A549 (cell line): ENCODE measurements around the gene PRPS1. TPM values are rescaled to one million over a fixed set of nuclear protein-coding genes. Genes with fewer than 3 reads are reported as not detected.
"Not testable (repeated sequence)": the region's sequence is repeated elsewhere in the genome, so short reads cannot be mapped to it uniquely, and the experiment has no call there.

Experiments used
- ATAC-seq, 2 experiments: fragments of 200-7000 bp in 1 of 2; fragments of >200 bp in 1 of 2; cut with Nextera tagmentation in 1 of 2; cut with Tn5 transposase in 1 of 2; 3 replicates each; pipeline versions ENCODE4 v1.8.0 to v1.9.1; 2018 to 2020; ENCODE audit warnings: mild to moderate bottlenecking in 1 of 2, moderate library complexity in 1 of 2
- CTCF ChIA-PET: fragments of 300-600 bp; sonication (Branson Sonifier 250); formaldehyde crosslinking; extraction: SDS; loops from one replicate; lab custom pipeline; 2021; ENCODE audit warnings: antibody characterized with exemption, inconsistent platforms; lab: Yijun Ruan, JAX
- POLR2A ChIA-PET: fragments of 350-600 bp; formaldehyde crosslinking; extraction: SDS; loops from one replicate; lab custom pipeline; 2021; ENCODE audit warnings: antibody characterized with exemption, inconsistent platforms; lab: Yijun Ruan, JAX
- DNase-seq, 2 experiments: peaks; one replicate each; pipeline versions ENCODE4 v3.0.0 to v3.0.0-alpha.2; 2011 to 2016; ENCODE audit warnings: low read depth in 1 of 2, low spot score in 1 of 2
- FAIRE-seq: peaks from 2 replicates; lab custom pipeline; 2011; peaks lifted over from hg19 to GRCh38; lab: Jason Lieb, UNC
- H3K27ac ChIP-seq, 2 experiments: fragments of >200 bp; sonication (Bioruptor Twin); formaldehyde crosslinking; 3 replicates each; pipeline ENCODE4 v1.5.1; 2016 to 2017
- H3K4me1 ChIP-seq: fragments of >200 bp; sonication (Bioruptor Twin); formaldehyde crosslinking; 3 replicates; pipeline ENCODE4 v1.6.1; 2016
- H3K4me2 ChIP-seq: fragments of >200 bp; sonication (Bioruptor Twin); formaldehyde crosslinking; 3 replicates; pipeline ENCODE4 v1.6.1; 2016
- H3K4me3 ChIP-seq: fragments of >200 bp; sonication (Bioruptor Twin); formaldehyde crosslinking; 3 replicates; pipeline ENCODE4 v1.5.1; 2016
- H3K9me3 ChIP-seq: fragments of >200 bp; sonication (Bioruptor Twin); formaldehyde crosslinking; 3 replicates; pipeline ENCODE4 v1.6.1; 2016
- CBX2 ChIP-seq: fragments of 200-600 bp; sonication (generic); IDR thresholded peaks from 2 replicates; pipeline ENCODE4 v1.6.1; 2016; ENCODE audit warnings: low read depth, mild to moderate bottlenecking, borderline replicate concordance
- CHD2 ChIP-seq: fragments of 150-350 bp; IDR thresholded peaks from 2 replicates; pipeline ENCODE4 v1.6.1; 2014; ENCODE audit warnings: low read length; ENCODE audit not compliant: partially characterized antibody
- CHD4 ChIP-seq: fragments of 200-600 bp; sonication (generic); IDR thresholded peaks from 2 replicates; pipeline ENCODE4 v1.6.1; 2016; ENCODE audit warnings: antibody characterized with exemption, mild to moderate bottlenecking, borderline replicate concordance
- E2F6 ChIP-seq: IDR thresholded peaks from 2 replicates; pipeline ENCODE4 v1.6.1; 2012; ENCODE audit warnings: low read depth, borderline replicate concordance
- EHMT2 ChIP-seq: fragments of 200-600 bp; sonication (generic); IDR thresholded peaks from 2 replicates; pipeline ENCODE4 v1.6.1; 2016; ENCODE audit warnings: antibody characterized with exemption, low read depth, mild to moderate bottlenecking, moderate library complexity
- EP300 ChIP-seq, 2 experiments: fragments of >200 bp; sonication (Bioruptor Twin); formaldehyde crosslinking; IDR thresholded peaks; 2 replicates in 1 of 2; 3 replicates in 1 of 2; pipeline ENCODE4 v1.6.1; 2016 to 2017
- ESRRA ChIP-seq: fragments of 150-350 bp; IDR thresholded peaks from 2 replicates; pipeline ENCODE4 v1.6.1; 2014; ENCODE audit warnings: mild to moderate bottlenecking, low read length, borderline replicate concordance
- FOSL2 ChIP-seq, 2 experiments: fragments of 450-650 bp in 1 of 2; fragments of >200 bp in 1 of 2; sonication (Bioruptor Twin) in 1 of 2; formaldehyde crosslinking; IDR thresholded peaks; 2 replicates each; pipeline versions ENCODE4 v1.5.0 to v1.6.1; 2016 to 2020; ENCODE audit warnings: mild to moderate bottlenecking in 1 of 2, moderate library complexity in 1 of 2
- GATA3 ChIP-seq: IDR thresholded peaks from 2 replicates; pipeline ENCODE4 v1.6.1; 2012; ENCODE audit warnings: borderline replicate concordance
- HDAC2 ChIP-seq: fragments of 200-600 bp; sonication (generic); IDR thresholded peaks from 2 replicates; pipeline ENCODE4 v1.6.1; 2016
- HOXB13 ChIP-seq: fragments of 250-450 bp; sonication (Bioruptor Pico); IDR thresholded peaks from 2 replicates; pipeline ENCODE4 v1.5.0; 2020; ENCODE audit warnings: low read depth, mild to moderate bottlenecking, moderate library complexity
- KDM5A ChIP-seq: fragments of 200-600 bp; sonication (generic); IDR thresholded peaks from 2 replicates; pipeline ENCODE4 v1.6.1; 2016; ENCODE audit warnings: antibody characterized with exemption, mild to moderate bottlenecking
- MAZ ChIP-seq: fragments of 150-350 bp; IDR thresholded peaks from 2 replicates; pipeline ENCODE4 v1.6.1; 2014; ENCODE audit warnings: antibody characterized with exemption, low read depth, low read length, borderline replicate concordance
- PBX3 ChIP-seq: IDR thresholded peaks from 2 replicates; pipeline ENCODE4 v1.6.1; 2012
- POLR2AphosphoS2 ChIP-seq: conservative IDR thresholded peaks from 2 replicates; pipeline ENCODE4 v1.6.1; 2012; ENCODE audit warnings: low read length, improper control_type of control experiment, inconsistent platforms
- RAD21 ChIP-seq, 2 experiments: fragments of >200 bp in 1 of 2; sonication (Bioruptor Twin) in 1 of 2; formaldehyde crosslinking in 1 of 2; IDR thresholded peaks in 1 of 2; conservative IDR thresholded peaks in 1 of 2; 2 replicates in 1 of 2; 3 replicates in 1 of 2; pipeline ENCODE4 v1.6.1; 2012 to 2018; ENCODE audit warnings: inconsistent platforms in 1 of 2
- RARB ChIP-seq: fragments of 250-450 bp; sonication (Bioruptor Pico); IDR thresholded peaks from 2 replicates; pipeline ENCODE4 v1.8.0; 2021; ENCODE audit warnings: mild to moderate bottlenecking, moderate library complexity
- RFX5 ChIP-seq: fragments of 450-650 bp; IDR thresholded peaks from 2 replicates; pipeline ENCODE4 v1.7.1; 2014; ENCODE audit warnings: antibody characterized with exemption, mild to moderate bottlenecking, moderate library complexity
- SREBF2 ChIP-seq: fragments of 450-650 bp; IDR thresholded peaks from 2 replicates; pipeline ENCODE4 v1.6.1; 2014; ENCODE audit warnings: mild to moderate bottlenecking, moderate library complexity
- TFCP2L1 ChIP-seq: fragments of 250-450 bp; sonication (Bioruptor Pico); IDR thresholded peaks from 2 replicates; pipeline ENCODE4 v1.5.0; 2021; ENCODE audit warnings: mild to moderate bottlenecking
- ZC3H11A ChIP-seq: fragments of 450-650 bp; IDR thresholded peaks from 2 replicates; pipeline ENCODE4 v1.6.1; 2014; ENCODE audit warnings: antibody characterized with exemption, mild to moderate bottlenecking
- ZFP36 ChIP-seq: fragments of 450-650 bp; IDR thresholded peaks from 2 replicates; pipeline ENCODE4 v1.6.1; 2014; ENCODE audit warnings: borderline replicate concordance; ENCODE audit not compliant: partially characterized antibody
- WGBS: methylation state at CpG from one replicate; pipeline ENCODE4 v1.1.6; 2017; ENCODE audit errors: missing lambda C conversion rate; 5-methylcytosine and 5-hydroxymethylcytosine counted together
- polyA plus RNA-seq, 4 experiments: library from polyadenylated mRNA; depleted of rRNA in 3 of 4; stranded (reverse); fragments of >200 nt; fragmentation: RNase III in 1 of 4; extraction: RNeasy Plus Mini Kit Qiagen cat#74134 plus additional on column Dnase treatment in 1 of 4; gene quantifications; 2 replicates in 3 of 4; 3 replicates in 1 of 4; pipeline ENCODE4 v1.2.3, GENCODE V29; 2011 to 2017

The PRPS1 gene
- polyA plus RNA-seq, 2 of the 4 experiments (the other 2 are of a cell fraction) = 121 to 140 TPM

DNA sequence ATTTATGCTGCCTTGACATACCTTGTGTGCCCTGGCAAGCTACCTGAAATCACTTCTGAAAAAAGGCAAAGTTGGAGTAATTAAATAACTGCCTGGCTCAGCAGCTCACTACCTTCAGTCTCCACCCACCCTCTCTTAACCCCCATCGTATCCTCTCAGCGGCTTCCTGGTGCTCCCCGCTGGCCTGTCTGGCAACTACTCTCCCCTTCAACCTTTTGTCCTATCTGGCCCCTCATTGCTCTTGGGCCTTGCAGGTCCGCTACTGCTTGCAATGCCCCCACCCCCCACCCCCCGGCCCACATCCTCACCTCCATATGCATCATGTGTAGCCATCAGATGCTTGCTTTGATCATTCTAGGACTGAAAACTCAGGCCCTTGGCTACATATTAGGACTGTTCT, 34.5 kb downstream of the PRPS1 start:
- 90% methylated on average over 3 of the region's 5 CpGs for WGBS
- no peaks in the 10 kb centered on the region for H3K9me3 ChIP-seq
- no peaks in the 10 kb centered on the region for H3K4me1 ChIP-seq
- H3K4me3 ChIP-seq = no peak overlapping the region
- ATAC-seq (no peak), DNase-seq (no peak), FAIRE-seq (no peak)
- H3K27ac ChIP-seq = no peak overlapping the region
- CTCF ChIA-PET = interaction anchor here (1.5 to 16.6 kb wide), 4 partner anchors 10 to 231 kb away, joined by 7 to 236 read pairs (median 62); partner anchors contain the start of genes NCBP2L and TSC22D3
- no peak overlapping the region for H3K4me2 ChIP-seq
- POLR2A ChIA-PET = interaction anchor here (1.3 to 1.7 kb wide), 2 partner anchors 54 to 114 kb away, joined by 4 read pairs; no protein-coding TSS in a partner anchor
- TF ChIP-seq CBX2 = no peak
- no peak for TF ChIP-seq ESRRA
- no peak for TF ChIP-seq ZFP36
- no peak for TF ChIP-seq FOSL2 (IDR thresholded peaks at IDR 0.05)
- TF ChIP-seq FOSL2 (CRISPR knock-in tag; IDR thresholded peaks at IDR 0.05) = no peak
- no peak for TF ChIP-seq PBX3
- no peak for TF ChIP-seq TFCP2L1 (CRISPR knock-in tag)
- no peak for TF ChIP-seq KDM5A
- no peak for TF ChIP-seq RFX5

- FAIRE-seq = no peak
- CTCF ChIA-PET = interaction anchor here (1.1 to 16.6 kb wide), 2 partner anchors 12 to 112 kb away, joined by 4 to 236 read pairs; partner anchors contain the start of genes NCBP2L and TSC22D3
- no peak for TF ChIP-seq E2F6
- no peak for TF ChIP-seq EP300 (IDR thresholded peaks at IDR 0.05)
- no peak for TF ChIP-seq RARB
- no peak for TF ChIP-seq SREBF2
- no peak for TF ChIP-seq HDAC2
- no peak for TF ChIP-seq POLR2AphosphoS2
- TF ChIP-seq GATA3 = no peak
- no peak for TF ChIP-seq CHD2
- TF ChIP-seq PBX3 = no peak
- TF ChIP-seq MAZ = no peak
Measured at GRCh38 chrX:107666931-107667330, 38.6 kb downstream of the PRPS1 start.

DNA sequence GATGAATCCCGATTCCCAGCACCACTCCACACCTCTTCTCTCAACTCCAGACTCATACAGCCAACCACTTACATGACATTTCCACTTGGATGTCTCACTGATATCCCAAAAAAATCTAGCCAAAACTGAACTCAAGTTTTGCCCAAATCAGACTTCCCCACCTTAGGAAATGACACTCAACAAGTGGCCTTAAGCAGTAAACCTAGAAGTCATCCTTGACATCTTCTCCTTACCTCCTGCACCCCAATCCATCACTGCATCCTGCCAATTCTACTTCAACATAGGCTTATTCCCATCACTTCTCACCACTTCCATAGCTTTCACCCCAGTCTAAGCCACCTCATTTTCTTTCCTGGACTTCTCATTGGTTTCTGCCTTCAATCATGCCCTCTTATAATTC, 39.1 kb downstream of the PRPS1 start:
- no peak for ATAC-seq
- POLR2A ChIA-PET = no interaction called here
- Histone ChIP-seq H3K4me1 (no peaks in the 10 kb centered on the region), H3K27ac (no peak overlapping the region), H3K4me3 (no peak overlapping the region), H3K9me3 (no peaks in the 10 kb centered on the region)
- 89% methylated on average over 1 of the region's 1 CpG for WGBS
- TF ChIP-seq ZC3H11A = no peak
- TF ChIP-seq HOXB13 (CRISPR knock-in tag) = no peak
- no peak for TF ChIP-seq RAD21 (conservative IDR thresholded peaks at IDR 0.05 in 1 of 2, IDR thresholded peaks at IDR 0.05 in 1 of 2)
- TF ChIP-seq RFX5 = no peak
- TF ChIP-seq CHD4 = no peak
- TF ChIP-seq EHMT2 = no peak
- TF ChIP-seq, all 56 proteins: peak for 0
- DNase-seq (no peak), FAIRE-seq (no peak)
- no peak overlapping the region for H3K4me2 ChIP-seq
- CTCF ChIA-PET = interaction anchor here (1.1 to 16.6 kb wide), 2 partner anchors 13 to 111 kb away, joined by 4 to 236 read pairs; partner anchors contain the start of genes NCBP2L and TSC22D3

More at GRCh38 chrX:107666931-107667330, 38.6 kb downstream of the PRPS1 start:
- H3K27ac ChIP-seq = no peak overlapping the region
- no peak for ATAC-seq
- H3K4me1 ChIP-seq = no peaks in the 10 kb centered on the region
- H3K4me3 ChIP-seq = no peak overlapping the region
- no peak overlapping the region for H3K4me2 ChIP-seq
- POLR2A ChIA-PET = no interaction called here
- H3K9me3 ChIP-seq = no peaks in the 10 kb centered on the region
- DNase-seq = no peak
- WGBS = 100% methylated on average over 1 of the region's 1 CpG

DNA sequence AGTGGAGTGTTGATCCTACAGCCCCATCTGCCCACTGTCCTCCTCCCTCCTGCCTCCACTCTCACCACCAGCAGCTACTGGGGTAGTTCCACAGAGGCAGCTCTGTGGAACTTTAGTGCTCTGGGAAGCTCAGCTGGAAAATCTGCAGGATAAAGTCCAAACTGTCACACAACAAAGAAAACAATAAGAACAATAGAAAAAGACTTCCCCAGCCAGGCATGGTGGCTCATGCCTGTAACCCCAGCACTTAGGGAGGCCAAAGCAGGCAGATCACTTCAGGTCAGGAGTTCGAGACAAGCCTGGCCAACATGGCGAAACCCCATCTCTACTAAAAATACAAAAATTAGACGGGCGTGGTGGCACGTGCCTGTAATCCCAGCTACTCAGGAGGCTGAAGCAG, 40.4 kb downstream of the PRPS1 start:
- FAIRE-seq, H3K9me3 ChIP-seq: not testable (repeated sequence)

More for the DNA sequence above, 40.4 kb downstream of the PRPS1 start:
- H3K4me2 ChIP-seq, H3K4me3 ChIP-seq, POLR2A ChIA-PET, DNase-seq, H3K27ac ChIP-seq, ATAC-seq: not testable (repeated sequence)
- WGBS = 93% methylated on average over 5 of the region's 5 CpGs
- H3K4me1 ChIP-seq = peaks cover 11% of the 10 kb centered on the region
- CTCF ChIA-PET = interaction anchor here (1.8 to 16.6 kb wide), 2 partner anchors 9 to 110 kb away, joined by 8 to 236 read pairs; partner anchors contain the start of genes NCBP2L and TSC22D3
